Activated T-helper 9 cell treated with anti-CD3 and anti-CD28 coated beads, Interleukin-2, amount 50 U/mL, for 16 hours (primary cell): ENCODE results near the gene ALDH9A1.
"Not testable (repeated sequence)": the region's sequence is repeated elsewhere in the genome, so short reads cannot be mapped to it uniquely, and the experiment has no call there.

Experiments used
- DNase-seq: peaks from one replicate; pipeline ENCODE4 v3.0.0-alpha.2; 2020; ENCODE audit warnings: low read depth

The ALDH9A1 gene

DNA sequence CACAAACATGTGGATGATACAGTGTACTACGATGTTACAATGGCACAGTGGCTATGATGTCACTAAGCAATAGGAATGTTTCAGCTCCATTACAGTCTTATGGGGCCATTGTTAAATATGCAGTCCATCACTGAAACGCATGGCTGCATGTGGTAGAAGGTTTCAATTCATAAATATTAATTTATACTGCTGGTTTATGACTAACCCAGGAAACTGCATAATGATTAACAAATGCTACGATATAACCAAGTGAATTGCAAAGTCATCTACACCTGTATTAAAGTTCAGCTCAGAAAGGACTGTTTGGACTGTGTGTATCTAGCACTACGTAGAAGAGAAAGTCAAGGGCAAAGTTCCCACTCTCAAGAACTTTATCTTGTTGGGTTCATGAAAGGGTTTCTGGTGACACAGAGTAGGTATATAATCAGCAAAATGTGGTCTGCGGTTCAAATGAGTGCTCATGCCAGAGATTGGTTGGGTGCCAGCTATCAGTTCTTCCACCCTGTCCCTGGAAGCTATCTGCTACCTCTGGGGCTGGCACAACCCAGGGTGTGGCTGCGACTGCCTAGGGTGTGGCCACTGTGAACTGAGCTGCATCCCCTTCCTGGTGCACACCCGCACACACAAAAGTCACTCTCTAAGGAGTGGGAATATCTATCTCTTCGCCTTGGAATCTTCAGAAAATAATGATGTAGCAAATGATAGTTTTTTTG, 52.6 kb downstream of the ALDH9A1 start:
- no peak for DNase-seq

- DNase-seq: no peak
Observed at GRCh38 chr1:165644064-165644735, 54.2 kb downstream of the ALDH9A1 start.

DNA sequence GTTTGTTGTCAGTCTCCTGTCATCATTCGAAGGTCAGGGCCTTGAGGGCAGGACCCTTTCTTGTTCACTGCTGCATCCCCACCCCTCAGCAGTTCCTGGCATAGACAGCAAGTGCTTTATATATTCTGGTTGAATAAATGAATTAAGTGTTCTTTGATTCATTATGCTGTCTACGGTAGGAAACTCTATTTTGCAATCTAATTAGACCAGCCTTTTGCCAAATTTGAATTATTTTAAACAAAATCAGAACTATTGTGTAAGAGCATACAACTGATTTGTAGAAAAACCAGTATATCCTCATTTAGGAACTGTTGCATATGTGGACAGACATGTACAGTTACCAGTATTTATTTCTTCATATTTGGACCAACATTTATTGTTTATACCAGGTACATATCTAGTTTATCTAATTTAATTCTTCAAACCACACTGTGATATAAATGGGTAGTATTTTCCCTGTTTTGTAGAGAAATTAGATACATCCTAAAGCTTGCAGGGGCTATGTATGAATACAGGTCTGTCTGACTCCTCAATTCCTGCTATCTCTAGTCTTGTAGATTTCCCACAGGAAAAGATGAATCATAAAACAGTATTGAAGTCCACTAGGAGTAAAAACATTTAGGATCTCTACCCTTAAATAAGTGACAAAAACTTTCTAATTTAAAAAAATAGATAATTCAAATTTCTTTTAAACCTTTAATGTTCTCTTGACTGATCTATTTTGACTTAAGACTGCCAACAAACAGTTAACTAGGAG, 57.0 kb downstream of the ALDH9A1 start:
- DNase-seq: no peak

DNA sequence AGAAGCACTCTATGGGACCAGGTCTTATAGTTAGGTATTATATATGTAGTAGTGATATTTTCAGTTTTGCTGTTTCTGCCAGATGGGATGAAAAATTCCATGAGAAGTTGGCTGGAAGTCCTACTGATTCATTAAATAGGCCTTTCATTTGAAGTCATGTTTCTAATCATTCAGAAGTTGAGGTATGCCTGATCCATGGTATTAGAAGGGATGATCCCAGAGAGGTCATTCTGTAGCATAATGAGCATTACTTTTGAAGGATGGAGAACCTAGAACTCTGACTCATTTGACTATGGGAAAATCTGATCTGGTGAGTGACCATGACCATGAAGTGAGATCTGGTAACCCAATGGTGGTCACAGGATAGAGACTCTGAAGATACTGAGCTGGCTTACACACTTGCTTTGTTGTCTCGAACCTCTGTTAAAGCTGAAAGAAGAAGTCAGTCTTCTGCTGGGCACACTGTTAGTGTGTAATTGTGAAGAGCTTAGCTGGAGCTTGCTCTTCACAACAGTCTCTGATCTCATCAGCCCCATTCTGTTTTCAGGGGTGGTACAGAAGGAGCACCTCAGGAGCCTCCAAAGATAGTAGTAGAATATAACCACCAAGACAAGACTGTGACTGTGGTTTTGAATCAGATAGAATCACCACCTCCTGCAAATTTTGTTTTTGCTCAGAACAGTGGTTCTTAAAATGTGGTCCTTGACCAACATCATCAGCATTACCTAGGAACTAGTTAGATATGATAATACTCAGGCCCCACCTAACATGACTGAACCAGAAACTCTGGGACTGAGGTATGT, 58.3 kb downstream of the ALDH9A1 start:
- DNase-seq: no peak

DNA sequence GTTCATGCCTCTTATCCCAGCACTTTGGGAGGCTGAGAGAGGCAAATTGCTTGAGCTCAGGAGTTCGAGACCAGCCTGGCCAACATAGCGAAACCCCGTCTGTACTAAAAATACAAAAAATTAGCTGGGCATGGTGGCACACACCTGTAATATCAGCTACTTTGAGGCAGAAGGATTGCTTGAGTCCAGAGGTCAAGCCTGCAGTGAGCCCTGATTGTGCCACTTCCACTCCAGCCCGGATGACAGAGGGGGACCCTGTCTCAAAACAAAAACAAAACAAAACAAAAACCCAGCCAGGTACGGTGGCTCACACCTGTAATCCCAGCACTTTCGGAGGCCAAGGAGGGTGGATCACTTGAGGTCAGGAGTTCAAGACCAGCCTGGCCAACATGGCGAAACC, 60.2 kb downstream of the ALDH9A1 start:
- DNase-seq: not testable (repeated sequence)

GRCh38 chr1:165637427-165637826, 60.9 kb downstream of the ALDH9A1 start:
- no peak for DNase-seq

DNA sequence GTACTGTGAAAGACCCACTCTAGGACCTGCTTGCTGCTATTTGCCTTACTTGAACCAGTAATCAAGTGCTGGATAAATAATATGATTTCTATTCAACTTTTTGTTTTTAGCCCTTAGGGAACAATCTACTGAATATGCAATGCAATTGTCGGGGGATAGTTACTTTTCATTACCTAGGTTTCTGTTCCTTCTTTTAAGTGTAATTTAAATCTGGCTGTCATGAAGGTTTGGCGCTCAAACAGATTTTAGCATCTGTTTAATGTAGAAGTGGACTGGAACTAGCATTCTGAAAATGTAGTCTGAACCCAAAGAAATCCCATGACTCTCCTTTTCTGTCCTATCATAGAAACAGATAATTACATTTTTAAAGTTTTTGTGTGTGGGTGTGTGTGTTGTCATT, 62.5 kb downstream of the ALDH9A1 start:
- no peak for DNase-seq

GRCh38 chr1:165635329-165635728, 63.0 kb downstream of the ALDH9A1 start:
- DNase-seq: no peak

DNA sequence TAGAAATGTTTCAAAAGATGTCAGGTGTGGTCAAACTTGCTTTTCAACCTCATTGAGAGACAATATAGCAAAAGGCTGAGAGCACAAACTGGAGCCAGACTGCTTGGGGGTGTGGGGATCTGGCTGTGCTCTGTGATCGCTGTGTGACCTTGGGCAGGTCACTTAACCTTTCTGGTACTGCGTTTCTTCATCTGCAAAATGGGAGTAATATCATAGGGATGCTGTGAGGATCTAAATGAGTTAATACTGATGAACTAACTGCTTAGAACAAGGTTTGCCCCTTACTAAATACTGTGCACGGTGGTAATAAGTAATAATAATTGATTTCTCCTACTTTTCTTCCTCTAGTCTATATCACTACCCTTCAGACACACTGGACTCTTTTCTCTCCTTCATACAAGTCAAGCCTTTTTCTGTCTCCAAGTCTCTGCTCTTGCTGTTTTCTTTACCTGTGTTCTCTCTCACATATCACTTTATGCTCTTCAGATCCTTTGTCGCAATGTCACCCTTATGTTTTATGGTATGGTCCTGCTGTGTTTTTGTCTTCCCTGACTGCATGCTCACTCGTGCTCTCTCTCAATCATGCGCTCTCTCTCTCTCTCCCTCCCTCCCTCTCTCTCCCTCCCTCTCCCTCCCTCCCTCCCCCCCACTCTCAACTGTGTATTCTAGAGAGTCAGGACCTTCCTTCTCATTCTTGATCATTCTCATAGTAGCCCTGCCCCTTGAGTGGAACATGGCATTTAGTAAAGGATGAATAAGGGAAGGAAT, 64.0 kb downstream of the ALDH9A1 start:
- DNase-seq: no peak

DNA sequence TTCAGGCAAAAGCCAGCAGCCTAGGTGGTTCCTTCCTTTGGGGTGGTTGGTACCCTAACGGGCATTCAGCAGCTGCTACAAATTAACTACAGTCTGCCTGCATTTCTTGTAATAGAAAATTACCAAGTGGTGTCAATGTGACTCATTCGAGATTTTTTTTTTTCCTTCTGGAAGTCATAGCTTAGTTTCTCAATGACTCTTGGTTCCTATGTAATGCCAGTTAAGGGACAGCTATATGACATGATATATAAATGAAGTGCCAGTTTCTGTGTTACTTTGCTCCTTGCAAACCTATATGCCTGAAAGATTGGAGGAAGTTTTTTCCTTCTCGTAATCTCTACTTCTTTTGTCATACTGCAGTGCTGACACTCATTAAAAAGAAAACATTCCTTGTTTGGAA, 64.7 kb downstream of the ALDH9A1 start:
- DNase-seq: no peak

DNA sequence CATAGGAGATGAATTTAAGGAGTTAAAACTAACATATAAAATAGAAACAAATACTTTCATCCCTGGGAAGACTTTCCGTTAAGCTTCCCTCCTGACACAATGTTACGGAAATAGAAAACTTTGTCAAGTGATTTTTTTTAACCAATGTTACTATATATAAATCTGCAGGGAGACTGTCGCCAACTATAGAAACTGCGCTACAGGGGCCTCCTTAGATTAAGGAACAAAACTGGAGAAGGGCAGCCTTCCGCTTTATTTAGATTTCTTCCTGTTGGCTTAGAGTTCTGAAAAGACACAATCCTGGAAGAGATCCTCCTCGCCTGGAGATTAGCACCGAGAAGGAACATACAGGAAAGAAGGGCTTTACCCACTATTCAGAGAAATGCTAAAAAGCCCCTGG, 65.9 kb downstream of the ALDH9A1 start:
- no peak for DNase-seq

DNA sequence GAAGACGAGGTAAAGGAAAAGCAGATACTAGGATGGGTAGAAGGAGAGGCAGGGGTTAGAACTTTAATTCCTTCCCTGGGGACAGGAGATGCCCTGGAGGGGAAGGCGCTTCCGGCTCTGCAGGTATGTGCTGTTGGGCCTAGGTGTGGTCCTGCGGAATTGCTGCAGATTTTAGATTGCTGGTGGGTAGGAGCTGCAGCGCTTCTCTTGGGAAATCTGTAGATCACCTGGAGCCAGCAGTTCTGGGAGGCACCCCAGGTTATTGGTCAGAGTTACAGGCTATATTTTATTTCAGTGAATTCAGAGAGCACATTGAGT, 66.3 kb downstream of the ALDH9A1 start:
- no peak for DNase-seq

DNA sequence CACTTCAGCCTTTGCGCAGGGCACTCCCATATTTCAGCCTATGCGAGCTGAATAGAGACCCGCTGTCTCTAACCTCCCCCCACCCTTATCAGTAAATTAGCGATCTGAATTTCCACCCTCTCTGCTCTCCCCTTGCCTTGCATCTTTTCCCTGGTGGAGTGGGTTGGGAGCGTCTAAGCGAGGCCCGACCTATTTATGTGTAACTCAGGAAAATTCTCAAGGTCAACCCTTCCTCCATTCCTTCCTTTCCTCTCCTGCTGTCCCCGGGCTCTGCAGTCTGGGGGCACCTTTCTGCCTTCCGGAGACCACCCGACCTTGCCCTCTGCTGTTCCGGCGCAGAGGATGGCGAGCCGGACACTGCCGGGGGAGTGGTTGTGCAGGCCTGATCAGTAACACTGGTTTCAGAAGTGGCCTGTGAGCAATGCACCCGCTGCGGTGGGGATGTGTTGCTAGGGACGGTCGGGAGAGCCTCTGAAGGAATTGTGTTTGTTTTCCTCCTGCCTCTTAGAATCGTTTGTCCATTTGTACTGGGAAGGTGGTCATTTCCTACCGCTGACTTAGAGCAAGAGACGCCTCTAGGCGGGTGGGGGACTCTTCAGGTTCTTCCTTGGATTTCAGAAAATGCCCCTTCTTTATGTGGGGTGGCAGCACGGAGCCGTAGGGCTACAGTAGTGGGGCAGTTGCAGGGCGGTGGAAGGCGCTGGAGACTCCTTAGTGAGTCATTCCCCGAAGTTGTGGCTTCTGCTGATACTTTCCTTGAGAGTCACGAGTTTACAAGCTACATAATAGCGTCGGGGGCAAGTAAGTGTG, 66.8 kb downstream of the ALDH9A1 start:
- DNase-seq: peak; percentile 23

- peak; percentile 95 for DNase-seq
Observed at GRCh38 chr1:165630629-165631341, 67.6 kb downstream of the ALDH9A1 start, which contains the start of gene MGST3. MGST3 (plus strand) TSS chr1:165631234; CDS start chr1:165649848, 18,614 bp downstream.

DNA sequence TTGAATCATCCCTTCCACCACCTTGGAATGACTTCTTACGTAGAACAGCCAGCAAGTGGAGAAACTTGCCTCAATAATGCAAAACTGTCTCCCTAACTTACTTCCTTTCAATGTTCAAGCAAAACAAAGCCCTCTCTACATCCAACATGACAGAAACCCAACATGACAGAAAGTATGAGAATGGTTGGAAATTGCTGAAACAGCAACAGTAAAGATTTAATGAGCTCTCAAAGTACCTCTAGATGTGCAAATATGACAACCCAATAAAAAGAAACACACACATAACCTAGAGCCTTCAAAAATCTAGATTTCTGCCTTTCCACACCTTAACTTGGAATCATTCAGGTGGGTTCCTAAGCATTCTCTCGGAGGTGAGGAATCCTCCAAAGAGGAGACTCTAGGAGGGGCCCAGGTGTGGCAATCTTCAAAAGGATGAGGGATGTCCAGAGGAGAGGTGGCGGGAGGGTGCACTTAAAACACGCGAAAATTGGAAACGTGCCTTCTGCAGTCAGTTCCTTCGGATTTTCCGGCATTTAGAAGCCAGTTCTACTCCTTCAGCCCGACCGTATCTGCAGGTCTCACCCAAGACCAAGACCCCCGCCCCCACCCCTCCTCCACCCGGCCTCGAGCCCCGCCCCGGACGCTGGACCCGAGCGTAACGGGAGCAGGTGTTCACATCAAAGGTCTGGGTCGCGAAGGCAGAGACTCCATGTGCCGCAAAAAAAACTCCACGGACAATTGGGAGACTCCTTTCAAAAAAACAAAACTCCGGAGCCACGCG, 68.3 kb downstream of the ALDH9A1 start:
- no peak for DNase-seq

- DNase-seq: no peak
Observed at GRCh38 chr1:165629151-165629550, 69.2 kb downstream of the ALDH9A1 start.

- DNase-seq: no peak
Observed at GRCh38 chr1:165628147-165628822, 70.1 kb downstream of the ALDH9A1 start.

- DNase-seq: no peak
Observed at GRCh38 chr1:165624441-165624840, 73.9 kb downstream of the ALDH9A1 start.

- no peak for DNase-seq
Observed at GRCh38 chr1:165623624-165624023, 74.7 kb downstream of the ALDH9A1 start.
